GM18951 (cell line): Measurements from ENCODE around the gene DNAH10.

Experiments used
- POLR2A ChIP-seq: IDR thresholded peaks from 4 replicates; pipeline ENCODE4 v1.6.1; 2011; ENCODE audit warnings: mild to moderate bottlenecking; ENCODE audit not compliant: insufficient read length, insufficient read depth; ENCODE audit errors: extremely low read depth
- in situ Hi-C: fragments of 300-500 bp; cut with MboI; formaldehyde crosslinking; loops from one replicate; pipeline ENCODE4 v1.12.0; 2022; ENCODE audit warnings: low sequenced_read_pairs, mixed read lengths, inconsistent platforms; ENCODE audit not compliant: unreplicated experiment

Gene DNAH10

DNA sequence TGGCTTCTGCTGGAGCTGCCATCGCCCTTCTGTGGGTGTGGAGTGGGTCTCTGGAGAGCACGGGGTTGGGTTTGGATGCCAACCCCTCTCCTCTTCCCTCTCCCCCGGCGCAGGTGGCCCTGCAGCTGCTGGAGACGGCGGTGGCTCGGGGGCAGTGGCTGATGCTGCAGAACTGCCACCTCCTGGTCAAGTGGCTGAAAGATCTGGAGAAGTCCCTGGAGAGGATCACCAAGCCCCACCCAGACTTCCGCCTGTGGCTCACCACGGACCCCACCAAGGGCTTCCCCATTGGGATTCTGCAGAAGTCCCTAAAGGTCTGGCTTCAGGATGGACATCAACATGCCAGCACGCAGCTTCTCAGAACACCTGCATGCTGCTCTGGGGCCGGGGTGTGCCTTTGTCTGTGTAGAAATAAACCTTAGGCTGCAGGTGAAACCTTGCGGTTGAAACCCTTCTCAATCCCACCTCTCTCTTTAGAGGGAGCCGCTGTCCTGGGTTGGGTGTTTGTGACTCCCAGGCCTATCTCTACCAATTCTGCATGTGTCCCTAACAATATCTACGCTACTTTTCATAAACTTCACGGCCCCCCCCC, 166.3 kb downstream of the DNAH10 start:
- in situ Hi-C loops: no loop called here
- TF ChIP-seq POLR2A: no peak

DNA sequence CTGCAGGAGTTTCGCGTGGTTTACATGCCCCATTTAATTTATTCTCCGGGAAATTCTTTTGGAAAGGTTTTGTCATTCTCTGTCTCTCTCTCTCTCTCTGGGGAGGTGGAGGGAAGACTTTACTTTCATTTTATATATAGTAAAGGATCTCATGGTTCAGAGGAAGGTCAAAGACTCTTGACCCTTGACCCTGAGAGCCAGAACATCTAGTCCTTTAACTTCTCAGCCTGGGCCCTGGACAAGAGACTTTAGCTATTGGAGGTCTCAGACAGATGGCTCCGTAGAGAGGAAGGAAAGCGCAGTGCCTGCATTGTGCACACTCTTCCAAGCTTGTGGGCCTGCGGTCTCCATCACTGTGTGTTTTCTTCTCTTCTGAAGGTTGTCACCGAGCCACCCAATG, 166.8 kb downstream of the DNAH10 start:
- TF ChIP-seq POLR2A: no peak
- in situ Hi-C loops: no loop called here

DNA sequence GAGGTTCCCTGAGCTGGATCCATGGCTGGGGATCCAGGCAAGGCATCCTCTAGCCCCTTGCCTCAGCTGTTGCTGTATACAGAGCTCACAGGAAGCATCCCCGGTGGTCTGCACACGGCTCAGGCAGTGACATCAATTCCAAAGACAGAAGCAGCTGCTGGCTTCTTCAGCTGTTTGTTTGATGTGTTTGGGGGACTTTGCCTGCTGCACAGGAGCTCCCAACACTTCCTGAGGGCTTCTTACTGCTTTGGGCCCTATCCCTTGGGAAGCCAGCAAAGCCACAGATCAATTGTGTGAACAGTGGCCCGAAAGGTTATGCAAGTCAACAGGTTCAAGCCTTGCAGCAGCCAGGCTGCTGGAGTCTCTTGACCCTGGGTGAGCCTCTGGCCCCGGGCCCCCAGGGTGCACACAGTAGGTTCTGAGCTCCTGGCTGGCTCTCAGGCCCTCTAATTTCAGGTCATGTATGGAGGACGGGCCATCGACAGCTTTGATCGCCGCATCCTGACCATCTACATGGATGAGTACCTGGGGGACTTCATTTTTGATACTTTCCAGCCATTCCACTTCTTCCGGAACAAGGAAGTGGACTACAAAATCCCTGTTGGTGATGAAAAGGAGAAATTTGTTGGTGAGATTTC, 168.0 kb downstream of the DNAH10 start:
- in situ Hi-C loops: no loop called here
- TF ChIP-seq POLR2A: no peak

DNA sequence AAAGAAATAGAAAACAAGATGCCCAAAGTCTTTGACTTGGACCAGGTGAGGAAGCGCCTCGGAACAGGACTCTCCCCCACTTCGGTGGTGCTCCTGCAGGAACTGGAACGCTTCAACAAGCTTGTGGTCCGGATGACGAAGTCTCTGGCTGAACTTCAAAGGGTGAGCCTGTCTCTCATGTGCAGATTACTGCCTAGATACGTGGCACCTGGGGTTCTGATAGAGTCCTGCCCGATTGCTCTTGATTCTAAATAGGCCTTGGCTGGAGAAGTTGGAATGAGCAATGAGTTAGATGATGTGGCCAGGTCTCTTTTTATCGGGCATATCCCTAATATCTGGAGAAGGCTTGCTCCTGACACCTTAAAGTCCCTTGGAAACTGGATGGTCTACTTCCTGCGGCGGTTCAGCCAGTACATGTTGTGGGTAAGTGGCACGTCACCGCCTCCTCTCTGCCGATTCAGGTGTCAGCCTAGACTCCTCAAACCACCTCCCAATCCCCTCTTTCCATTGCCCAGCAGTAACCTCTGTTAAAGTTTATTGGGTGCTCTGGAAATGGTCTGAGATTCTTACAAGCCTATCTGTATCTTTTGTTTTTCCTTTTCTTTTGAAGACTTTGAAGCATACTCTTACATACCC, 169.7 kb downstream of the DNAH10 start:
- in situ Hi-C loops: no loop called here
- no peak for TF ChIP-seq POLR2A

GRCh38 chr12:123933214-123933613, 171.1 kb downstream of the DNAH10 start:
- in situ Hi-C loops: no loop called here
- TF ChIP-seq POLR2A: no peak

- in situ Hi-C loops: no loop called here
- TF ChIP-seq POLR2A: no peak
These were observed 172.0 kb downstream of the DNAH10 start for GRCh38 chr12:123934016-123934620.

DNA sequence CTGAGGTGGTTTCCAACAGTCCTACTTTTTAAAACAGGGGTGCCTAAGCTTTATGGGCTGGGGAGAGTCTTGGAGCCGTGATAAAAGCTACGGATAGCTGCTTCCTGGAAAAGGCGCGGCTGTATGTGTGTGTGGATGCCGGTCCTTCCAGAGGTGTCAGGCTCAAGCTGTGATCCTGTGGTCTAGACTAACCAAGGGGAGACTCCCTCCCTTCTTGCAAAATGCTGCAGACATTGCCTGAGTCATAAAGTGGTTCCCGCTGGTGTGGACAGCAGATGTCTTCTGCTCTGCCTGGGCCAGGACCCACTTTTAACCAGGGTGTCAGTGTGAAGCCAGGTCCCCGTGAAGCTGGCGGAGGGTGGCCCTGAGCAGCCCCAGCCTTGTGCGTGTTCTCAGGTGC, 172.7 kb downstream of the DNAH10 start:
- TF ChIP-seq POLR2A: no peak
- in situ Hi-C loops: no loop called here

DNA sequence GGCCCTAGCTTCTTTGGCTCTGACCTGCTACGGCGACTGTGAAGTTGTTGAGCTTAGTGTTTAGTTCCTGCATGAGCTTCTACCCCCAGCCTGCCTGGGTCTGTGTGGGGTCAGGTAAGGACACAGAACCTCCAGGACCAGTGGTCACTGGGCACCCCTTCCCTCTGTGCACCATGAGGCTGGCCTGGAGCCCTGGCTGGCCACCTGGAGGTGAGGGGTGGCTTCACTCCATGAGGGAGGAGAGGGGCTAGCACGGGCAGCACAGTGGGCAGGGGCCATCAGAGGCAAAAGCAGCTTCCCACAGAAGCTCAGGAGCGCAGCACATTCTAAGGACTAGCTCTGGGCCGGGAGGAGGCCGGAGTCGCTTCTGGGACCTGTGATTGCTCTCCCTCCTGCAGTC, 173.9 kb downstream of the DNAH10 start:
- in situ Hi-C loops: no loop called here
- TF ChIP-seq POLR2A: no peak

GRCh38 chr12:123936471-123936870, 174.4 kb downstream of the DNAH10 start:
- TF ChIP-seq POLR2A: no peak
- in situ Hi-C loops: no loop called here

- in situ Hi-C loops: no loop called here
- no peak for TF ChIP-seq POLR2A
These were observed 175.0 kb downstream of the DNAH10 start for GRCh38 chr12:123936956-123937706.

DNA sequence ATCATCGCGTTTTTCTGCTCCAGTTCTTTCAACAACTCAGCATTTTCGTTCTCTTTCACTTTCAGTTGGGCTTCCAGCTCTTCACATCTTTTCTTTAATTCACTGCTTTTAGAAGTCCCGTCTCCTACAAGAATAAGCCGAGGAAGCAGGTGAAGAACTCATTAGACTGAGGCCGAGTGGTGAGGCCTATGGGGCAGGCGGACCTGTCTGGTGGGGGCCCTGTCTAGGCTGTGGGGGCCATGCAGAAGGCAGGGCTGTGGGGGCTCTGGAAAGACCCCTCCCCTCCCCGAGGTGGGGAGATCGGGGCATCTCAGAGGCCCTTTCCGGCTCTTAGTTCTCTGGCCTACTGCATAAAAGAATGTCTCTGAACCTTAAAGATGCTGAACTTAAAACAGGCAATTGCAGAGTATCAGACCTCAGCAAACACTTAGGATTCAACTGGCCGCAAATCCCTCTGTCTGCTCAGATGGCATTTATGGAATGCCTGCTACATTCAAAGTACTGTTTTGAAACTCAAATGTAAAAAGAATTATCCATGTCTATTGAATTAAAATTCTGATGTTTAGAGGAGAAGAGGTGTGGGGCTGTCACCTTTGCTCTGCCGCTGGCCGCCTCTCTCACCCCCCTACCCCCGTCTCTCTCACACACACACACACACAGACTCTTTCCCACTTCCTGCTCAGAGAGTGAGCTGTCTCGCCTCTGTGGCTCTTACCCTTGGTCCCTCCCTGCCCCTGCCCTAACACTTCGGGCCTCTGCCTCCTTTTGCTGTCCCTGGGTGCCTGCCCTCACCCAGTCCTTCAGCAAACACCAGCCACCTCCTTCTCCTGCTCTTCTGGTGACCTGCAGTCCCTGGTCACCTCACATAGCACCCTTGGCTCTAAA, 175.8 kb downstream of the DNAH10 start:
- TF ChIP-seq POLR2A: no peak
- in situ Hi-C loops: no loop called here

GRCh38 chr12:123938679-123939480, 176.8 kb downstream of the DNAH10 start:
- TF ChIP-seq POLR2A: no peak

More at GRCh38 chr12:123938679-123939480, 176.8 kb downstream of the DNAH10 start:
- in situ Hi-C loops: no loop called here
